ENCODE results near the gene INPP5K. TPM values are rescaled to one million over a fixed set of nuclear protein-coding genes. Genes with fewer than 3 reads are reported as not detected.
"Not testable (repeated sequence)": the region's sequence is repeated elsewhere in the genome, so short reads cannot be mapped to it uniquely, and the experiment has no call there.

Gene INPP5K
- total RNA-seq (13.8 TPM), polyA plus RNA-seq (ENCODE audit: insufficient read depth in 1 of 8, insufficient read length in 8 of 8, low replicate concordance in 1 of 8) (10 to 100 TPM; 21.2 to 31.5 (median 25.2) TPM)
- long read RNA-seq, donor 1, partial matches to known transcripts = 0 of 1 reads
- long read RNA-seq, donor 1, other reads (novel, unspliced or antisense) = 0 of 1 reads
- long read RNA-seq, donor 2 = 0 reads
- long read RNA-seq, donor 3, transcript INPP5K-204 (12 exons, 2,988 nt) = major isoform, 10 of 18 reads
- long read RNA-seq, donor 3, partial matches to known transcripts = 5 of 18 reads
- long read RNA-seq, donor 3, other reads (novel, unspliced or antisense) = 0 of 18 reads
- long read RNA-seq, donor 4, partial matches to known transcripts = 0 of 3 reads
- long read RNA-seq, donor 4, other reads (novel, unspliced or antisense) = 0 of 3 reads
- long read RNA-seq, donor 5, transcript INPP5K-204 (12 exons, 2,988 nt) = major isoform, 5 of 11 reads
- long read RNA-seq, donor 5, partial matches to known transcripts = 5 of 11 reads
- long read RNA-seq, donor 5, other reads (novel, unspliced or antisense) = 0 of 11 reads
- long read RNA-seq, donor 6, transcript INPP5K-204 (12 exons, 2,988 nt) = major isoform, 5 of 15 reads
- long read RNA-seq, donor 6, partial matches to known transcripts = 9 of 15 reads
- long read RNA-seq, donor 6, other reads (novel, unspliced or antisense) = 0 of 15 reads
- long read RNA-seq, donor 7, partial matches to known transcripts = 0 of 5 reads
- long read RNA-seq, donor 7, other reads (novel, unspliced or antisense) = 0 of 5 reads
- long read RNA-seq, donor 8, partial matches to known transcripts = 0 of 3 reads
- long read RNA-seq, donor 8, other reads (novel, unspliced or antisense) = 0 of 3 reads
- long read RNA-seq, donor 9, partial matches to known transcripts = 0 of 2 reads
- long read RNA-seq, donor 9, other reads (novel, unspliced or antisense) = 0 of 2 reads
- long read RNA-seq, donor 10, partial matches to known transcripts = 0 of 2 reads
- long read RNA-seq, donor 10, other reads (novel, unspliced or antisense) = 0 of 2 reads
- long read RNA-seq, donor 11, partial matches to known transcripts = 0 of 2 reads
- long read RNA-seq, donor 11, other reads (novel, unspliced or antisense) = 0 of 2 reads

DNA sequence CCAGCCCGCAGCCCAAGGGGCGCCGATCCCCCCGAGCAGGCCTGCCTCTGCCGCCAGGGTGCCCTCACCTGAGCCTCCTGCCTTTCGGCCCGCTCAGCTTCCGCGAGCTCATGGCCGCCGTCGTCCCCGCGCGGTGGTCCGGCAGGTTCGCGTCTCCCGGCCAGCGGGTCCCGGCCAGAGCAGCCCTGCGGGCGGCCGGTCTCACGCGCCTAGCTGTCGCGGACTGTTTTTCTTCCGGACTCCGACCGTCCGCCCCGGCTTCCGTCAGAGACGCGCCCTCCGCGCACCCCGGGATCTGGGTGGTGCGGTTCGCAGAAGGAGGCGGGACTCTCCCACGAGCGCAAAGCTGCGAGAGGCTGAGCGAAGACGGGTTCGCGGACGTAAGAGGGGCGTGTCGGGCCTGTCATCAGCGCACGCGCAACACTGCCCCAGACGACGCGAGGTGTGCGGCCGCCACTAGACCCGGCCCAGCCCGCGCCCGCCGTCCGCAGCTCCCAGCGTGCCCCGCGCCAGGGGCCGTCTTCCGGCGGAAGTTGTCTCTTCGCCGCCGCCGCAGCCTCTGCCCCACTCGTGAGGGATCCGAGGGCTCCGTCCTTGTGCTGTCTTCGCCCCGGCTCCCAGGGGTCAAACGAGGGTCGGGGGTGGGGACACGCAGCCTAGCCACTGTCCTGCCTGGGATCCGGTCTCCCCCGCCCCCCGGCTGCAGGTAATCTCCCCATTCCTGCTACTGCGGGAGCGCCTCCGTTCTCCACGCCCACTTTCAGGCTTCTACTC is at the start of gene INPP5K:
Gene INPP5K (minus strand): TSS at position 225 of the 774 bp plus-strand sequence. CDS start 113 bp downstream, at position 112.
- Histone ChIP-seq H3K9me3 (replicated peaks; ENCODE audit: control insufficient read depth, low read depth, low read length) (no peaks in the 10 kb centered on the region), H3K27ac (ENCODE audit: low read length) (peak within 1 kb of the TSS; percentile 96), H3K27me3 (ENCODE audit: control insufficient read depth, insufficient read depth, low read length) (no peaks in the 10 kb centered on the region), H3K4me1 (ENCODE audit: control insufficient read depth, insufficient read depth, low read length) (peaks cover 48% of the 10 kb centered on the region), H3K4me3 (ENCODE audit: low read length) (peak within 1 kb of the TSS; percentile 92), H3K36me3 (ENCODE audit: control insufficient read depth, insufficient read depth, low read length) (peaks cover 27% of the 10 kb centered on the region)
- WGBS (ENCODE audit: insufficient coverage) = under 1% methylated on average over 86 of the region's 91 CpGs
- peak; percentile 99 for DNase-seq

DNA sequence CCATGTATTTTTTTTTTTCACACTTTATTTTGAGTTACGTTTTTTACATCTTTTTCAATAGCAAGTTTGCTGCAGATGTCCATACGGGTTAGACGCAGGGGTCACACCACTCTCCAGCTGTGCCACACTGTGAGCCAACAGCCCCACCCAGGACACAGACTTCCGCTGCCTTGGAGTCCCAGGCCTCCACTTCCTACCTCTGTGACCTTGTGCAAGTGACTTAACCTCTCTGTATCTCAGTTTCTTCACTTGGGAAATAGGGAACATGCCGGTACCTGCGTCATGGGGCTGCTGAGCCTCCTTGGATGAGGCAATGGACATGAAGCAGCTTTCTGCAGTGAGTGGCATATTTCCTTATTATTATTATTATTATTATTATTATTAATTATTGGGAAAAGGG is 49.5 kb upstream of the INPP5K start:
- Histone ChIP-seq H3K4me1 (ENCODE audit: control insufficient read depth, insufficient read depth, low read length) (peaks cover 18% of the 10 kb centered on the region), H3K9me3 (replicated peaks; ENCODE audit: control insufficient read depth, low read depth, low read length) (no peaks in the 10 kb centered on the region), H3K36me3 (ENCODE audit: control insufficient read depth, insufficient read depth, low read length) (no peaks in the 10 kb centered on the region), H3K27me3 (ENCODE audit: control insufficient read depth, insufficient read depth, low read length) (no peaks in the 10 kb centered on the region), H3K27ac (ENCODE audit: low read length) (no peak overlapping the region), H3K4me3 (ENCODE audit: low read length) (no peak overlapping the region)
- no peak for DNase-seq
- WGBS (ENCODE audit: insufficient coverage) = 11% methylated on average over 3 of the region's 6 CpGs

DNA sequence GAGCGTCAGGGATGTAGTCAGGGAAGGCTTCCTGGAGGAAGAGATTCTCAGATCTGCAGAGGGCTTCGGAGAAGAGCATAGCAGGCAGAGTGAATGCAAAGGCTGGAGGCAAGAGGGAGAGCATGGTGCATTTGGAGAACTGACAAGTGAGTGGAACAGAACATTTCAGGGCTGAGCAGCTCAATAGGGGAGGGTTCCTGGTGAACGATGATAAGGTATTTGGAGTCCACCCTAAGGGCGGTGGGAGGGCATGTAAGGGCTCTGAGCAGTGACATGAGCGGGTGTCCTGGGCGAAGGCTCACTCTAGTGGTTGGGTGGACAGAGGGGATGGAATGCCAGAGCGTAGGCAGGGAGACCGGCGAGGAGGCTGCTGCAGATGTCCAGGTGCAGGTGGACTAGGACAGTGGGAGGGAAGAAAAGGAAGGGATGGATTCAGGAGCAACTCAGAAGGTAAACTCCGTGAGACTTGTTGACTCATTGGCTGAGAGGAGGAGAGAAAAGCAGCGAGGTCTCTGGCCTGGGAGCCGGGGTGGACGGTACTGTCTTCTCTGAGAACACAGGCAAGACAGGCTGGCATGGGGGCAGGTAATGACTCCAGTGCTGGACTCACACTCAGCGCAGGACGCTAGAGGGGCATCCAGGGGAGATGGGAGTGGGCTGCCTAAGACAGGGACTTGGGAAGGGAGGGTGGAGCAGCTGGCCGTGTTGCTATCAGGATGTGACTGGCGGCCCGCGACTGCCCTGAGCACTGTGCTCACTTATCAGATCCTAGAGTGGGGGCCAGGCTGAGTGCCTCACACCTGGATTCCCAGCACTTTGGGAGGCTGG is 47.6 kb upstream of the INPP5K start:
- H3K27ac ChIP-seq (ENCODE audit: low read length) = no peak overlapping the region
- DNase-seq = no peak
- no peaks in the 10 kb centered on the region for H3K36me3 ChIP-seq (ENCODE audit: control insufficient read depth, insufficient read depth, low read length)
- no peaks in the 10 kb centered on the region for H3K27me3 ChIP-seq (ENCODE audit: control insufficient read depth, insufficient read depth, low read length)
- H3K4me1 ChIP-seq (ENCODE audit: control insufficient read depth, insufficient read depth, low read length) = peaks cover 27% of the 10 kb centered on the region
- WGBS (ENCODE audit: insufficient coverage) = 60% methylated on average over 16 of the region's 19 CpGs
- H3K4me3 ChIP-seq (ENCODE audit: low read length) = no peak overlapping the region
- no peaks in the 10 kb centered on the region for H3K9me3 ChIP-seq (replicated peaks; ENCODE audit: control insufficient read depth, low read depth, low read length)

DNA sequence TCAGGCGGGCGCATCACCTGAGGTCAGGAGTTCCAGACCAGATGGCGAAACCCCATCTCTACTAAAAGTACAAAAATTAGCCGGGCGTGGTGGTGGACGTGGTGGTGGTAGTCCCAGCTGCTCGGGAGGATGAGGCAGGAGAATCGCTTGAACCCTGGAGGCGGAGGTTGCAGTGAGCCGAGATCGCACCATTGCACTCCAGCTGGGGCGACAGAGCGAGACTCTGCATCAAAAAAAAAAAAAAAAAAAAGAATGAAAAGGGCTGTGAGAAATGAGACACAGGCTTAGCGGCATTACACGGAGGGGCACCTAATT is 47.0 kb upstream of the INPP5K start:
- H3K9me3 ChIP-seq (replicated peaks; ENCODE audit: control insufficient read depth, low read depth, low read length); H3K4me3 ChIP-seq (ENCODE audit: low read length); H3K36me3 ChIP-seq (ENCODE audit: control insufficient read depth, insufficient read depth, low read length); DNase-seq; H3K27ac ChIP-seq (ENCODE audit: low read length); H3K27me3 ChIP-seq (ENCODE audit: control insufficient read depth, insufficient read depth, low read length): not testable (repeated sequence)
- WGBS (ENCODE audit: insufficient coverage) = 84% methylated on average over 10 of the region's 15 CpGs
- peaks cover 27% of the 10 kb centered on the region for H3K4me1 ChIP-seq (ENCODE audit: control insufficient read depth, insufficient read depth, low read length)

DNA sequence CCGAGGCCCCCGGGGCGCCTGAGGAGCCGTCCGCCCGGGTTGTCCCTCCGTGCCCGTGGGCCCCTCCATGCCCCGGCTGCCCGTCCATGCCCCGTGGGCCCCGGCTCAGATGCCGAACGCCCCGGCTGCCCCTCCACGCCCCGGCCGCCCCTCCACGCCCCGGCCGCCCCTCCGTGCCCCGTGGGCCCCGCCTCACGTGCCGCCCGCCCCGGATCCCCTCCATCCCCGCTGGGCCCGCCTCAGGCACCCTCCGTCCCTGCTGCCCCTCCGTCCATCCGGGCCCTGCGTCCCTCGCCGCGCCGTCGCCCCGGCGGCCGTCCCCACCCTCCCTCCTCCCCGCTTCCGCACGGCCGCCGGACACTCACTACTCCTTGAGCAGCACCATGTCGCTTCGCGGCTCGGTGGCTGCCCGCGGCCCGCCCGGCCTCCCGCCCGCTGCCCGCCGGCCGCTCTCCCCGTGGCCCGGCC is 45.8 kb upstream of the INPP5K start:
- peak overlapping the region; percentile 20 for H3K27ac ChIP-seq (ENCODE audit: low read length)
- H3K27me3 ChIP-seq (ENCODE audit: control insufficient read depth, insufficient read depth, low read length) = no peaks in the 10 kb centered on the region
- peaks cover 2% of the 10 kb centered on the region for H3K36me3 ChIP-seq (ENCODE audit: control insufficient read depth, insufficient read depth, low read length)
- H3K9me3 ChIP-seq (replicated peaks; ENCODE audit: control insufficient read depth, low read depth, low read length) = no peaks in the 10 kb centered on the region
- peak overlapping the region; percentile 53 for H3K4me3 ChIP-seq (ENCODE audit: low read length)
- no peak for DNase-seq
- under 1% methylated on average over 62 of the region's 62 CpGs for WGBS (ENCODE audit: insufficient coverage)
- H3K4me1 ChIP-seq (ENCODE audit: control insufficient read depth, insufficient read depth, low read length) = peaks cover 27% of the 10 kb centered on the region

DNA sequence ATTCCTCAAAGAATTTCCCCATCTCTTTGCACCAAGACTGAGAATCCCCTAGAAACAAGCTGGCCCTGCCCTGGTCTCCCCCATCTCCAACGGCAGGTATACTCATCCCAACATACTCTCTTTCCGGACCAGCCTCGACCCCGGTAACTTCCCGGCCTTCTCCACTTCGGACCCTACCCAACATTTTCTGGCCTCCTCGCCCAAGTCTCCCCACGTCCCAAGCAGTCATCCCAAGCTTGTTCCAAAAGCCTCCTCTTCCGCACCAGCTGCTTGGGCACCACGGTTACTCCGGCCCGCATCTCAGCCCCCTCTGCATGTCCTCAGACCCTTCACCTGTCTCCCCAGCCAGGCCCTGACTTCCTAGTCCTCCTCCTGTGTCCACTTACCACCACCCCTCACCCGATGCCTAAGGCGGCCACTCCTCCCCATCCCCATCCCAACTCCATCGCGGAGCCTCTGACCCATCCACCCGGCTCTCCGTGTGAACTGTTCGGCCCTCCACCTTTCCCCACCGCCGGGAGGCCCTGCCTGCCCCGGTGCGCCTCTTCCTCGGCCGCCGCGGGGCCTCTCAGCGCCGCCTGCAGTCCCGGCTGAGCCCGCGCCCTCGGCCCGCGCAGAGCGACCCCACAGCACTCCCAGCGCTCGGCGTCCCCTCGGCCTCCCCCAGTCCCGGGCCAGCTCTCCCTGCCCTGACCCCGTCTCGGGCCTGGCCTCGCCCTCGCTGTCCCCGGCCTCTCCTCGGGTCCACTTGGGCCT is 45.2 kb upstream of the INPP5K start:
- Histone ChIP-seq H3K9me3 (replicated peaks; ENCODE audit: control insufficient read depth, low read depth, low read length) (no peaks in the 10 kb centered on the region), H3K4me1 (ENCODE audit: control insufficient read depth, insufficient read depth, low read length) (peaks cover 27% of the 10 kb centered on the region), H3K27ac (ENCODE audit: low read length) (peak overlapping the region; percentile 20), H3K27me3 (ENCODE audit: control insufficient read depth, insufficient read depth, low read length) (no peaks in the 10 kb centered on the region), H3K4me3 (ENCODE audit: low read length) (peak overlapping the region; percentile 53), H3K36me3 (ENCODE audit: control insufficient read depth, insufficient read depth, low read length) (peaks cover 7% of the 10 kb centered on the region)
- 6% methylated on average over 47 of the region's 47 CpGs for WGBS (ENCODE audit: insufficient coverage)
- DNase-seq = no peak

DNA sequence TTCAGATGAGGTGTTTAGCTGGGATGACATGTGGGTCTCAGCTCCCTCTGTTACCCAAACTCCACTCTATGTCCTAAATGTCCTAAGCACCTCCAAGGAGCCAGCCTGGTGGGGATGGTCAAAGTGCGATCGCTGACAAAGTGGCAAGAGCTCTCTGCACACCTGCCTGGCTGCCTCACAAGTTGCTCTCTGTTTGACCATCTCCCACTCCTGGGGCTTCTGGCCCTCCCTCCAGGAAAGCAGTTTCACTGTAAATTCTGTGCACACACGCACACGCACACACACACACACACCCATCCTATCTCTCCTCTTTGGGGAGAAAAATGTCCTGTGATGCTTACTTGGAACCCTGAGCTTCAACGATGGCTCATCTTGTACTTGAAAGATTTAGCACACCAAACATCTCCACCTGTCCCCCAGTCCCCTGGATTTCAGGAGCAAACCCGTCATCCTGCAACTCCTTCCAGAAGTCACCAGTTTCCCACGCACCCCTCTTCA is 44.5 kb upstream of the INPP5K start:
- Histone ChIP-seq H3K4me1 (ENCODE audit: control insufficient read depth, insufficient read depth, low read length) (peaks cover 31% of the 10 kb centered on the region), H3K27ac (ENCODE audit: low read length) (no peak overlapping the region), H3K27me3 (ENCODE audit: control insufficient read depth, insufficient read depth, low read length) (no peaks in the 10 kb centered on the region), H3K36me3 (ENCODE audit: control insufficient read depth, insufficient read depth, low read length) (peaks cover 9% of the 10 kb centered on the region), H3K9me3 (replicated peaks; ENCODE audit: control insufficient read depth, low read depth, low read length) (no peaks in the 10 kb centered on the region), H3K4me3 (ENCODE audit: low read length) (no peak overlapping the region)
- DNase-seq = no peak
- 73% methylated on average over 7 of the region's 7 CpGs for WGBS (ENCODE audit: insufficient coverage)

DNA sequence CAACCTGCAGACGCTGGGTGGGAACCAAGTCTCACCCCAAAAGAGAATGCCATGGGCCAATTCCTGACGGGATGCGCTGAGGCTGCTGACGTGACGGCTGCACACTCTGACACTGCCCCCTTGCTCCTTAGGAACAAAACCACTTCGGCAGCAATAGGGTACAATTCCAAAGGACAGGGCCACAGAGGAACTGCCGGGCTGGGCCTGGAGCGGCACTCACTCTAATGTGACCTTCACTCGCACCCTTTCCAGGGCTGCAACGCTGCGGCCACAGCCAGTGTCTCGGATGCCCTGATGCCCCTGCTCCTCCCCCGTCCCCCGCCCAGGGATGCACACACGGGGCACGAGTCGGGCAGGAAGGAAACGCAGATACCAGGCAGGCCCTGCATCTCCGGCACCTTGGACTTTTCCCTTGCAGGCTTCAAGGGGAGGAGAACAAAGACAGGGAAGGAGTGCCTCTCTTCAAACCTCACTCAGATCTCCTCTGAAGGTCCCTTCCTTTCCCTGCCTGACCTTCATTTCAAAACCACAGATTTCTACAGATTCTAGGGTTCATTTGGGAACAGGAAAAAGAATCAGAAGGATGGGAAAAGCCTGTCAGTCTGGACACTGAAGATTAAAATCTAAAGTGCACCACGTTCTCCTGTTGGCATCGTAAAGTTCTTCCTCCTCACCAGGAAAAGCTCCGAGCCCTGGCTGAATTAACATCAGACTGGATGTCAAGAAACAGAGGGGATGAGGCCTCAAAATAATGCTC is 43.9 kb upstream of the INPP5K start:
- WGBS (ENCODE audit: insufficient coverage) = 53% methylated on average over 16 of the region's 22 CpGs
- H3K27ac ChIP-seq (ENCODE audit: low read length) = no peak overlapping the region
- no peak overlapping the region for H3K4me3 ChIP-seq (ENCODE audit: low read length)
- DNase-seq = no peak
- H3K9me3 ChIP-seq (replicated peaks; ENCODE audit: control insufficient read depth, low read depth, low read length) = no peaks in the 10 kb centered on the region
- H3K36me3 ChIP-seq (ENCODE audit: control insufficient read depth, insufficient read depth, low read length) = peaks cover 9% of the 10 kb centered on the region
- H3K4me1 ChIP-seq (ENCODE audit: control insufficient read depth, insufficient read depth, low read length) = peaks cover 34% of the 10 kb centered on the region
- no peaks in the 10 kb centered on the region for H3K27me3 ChIP-seq (ENCODE audit: control insufficient read depth, insufficient read depth, low read length)
